Neuronal stem cell (in vitro differentiated cells): ENCODE results near the gene CENPP.
A peak's percentile ranks its signal among the peaks of the same experiment; 100 is the strongest.
"Not testable (repeated sequence)": the region's sequence is repeated elsewhere in the genome, so short reads cannot be mapped to it uniquely, and the experiment has no call there.

Source experiments
- DNase-seq: peaks from one replicate; pipeline ENCODE4 v3.0.0-alpha.2; 2013; ENCODE audit warnings: low spot score
- H2AFZ ChIP-seq: one replicate; pipeline ENCODE4 v1.6.1; 2013; ENCODE audit warnings: mild to moderate bottlenecking, low read length, inconsistent platforms
- H2AK5ac ChIP-seq: 2 replicates; pipeline ENCODE4 v1.6.1; 2013; ENCODE audit warnings: low read depth, mild to moderate bottlenecking, inconsistent platforms, low read length, moderate library complexity, mixed read lengths
- H2BK120ac ChIP-seq: 2 replicates; pipeline ENCODE4 v1.6.1; 2013; ENCODE audit warnings: low read depth, mild to moderate bottlenecking, inconsistent platforms, low read length, moderate library complexity, mixed read lengths
- H2BK12ac ChIP-seq: one replicate; pipeline ENCODE4 v1.6.1; 2013; ENCODE audit warnings: low read length, inconsistent platforms
- H2BK15ac ChIP-seq: 2 replicates; pipeline ENCODE4 v1.6.1; 2013; ENCODE audit warnings: mild to moderate bottlenecking, low read length, inconsistent platforms, mixed read lengths
- H2BK5ac ChIP-seq: one replicate; pipeline ENCODE4 v1.6.1; 2013; ENCODE audit warnings: inconsistent platforms, mild to moderate bottlenecking, low read length, moderate library complexity
- H3K14ac ChIP-seq: one replicate; pipeline ENCODE4 v1.6.1; 2013; ENCODE audit warnings: low read length, inconsistent platforms
- H3K18ac ChIP-seq: 2 replicates; pipeline ENCODE4 v1.6.1; 2013; ENCODE audit warnings: low read length, inconsistent platforms
- H3K23ac ChIP-seq: 2 replicates; pipeline ENCODE4 v1.6.1; 2013; ENCODE audit warnings: low read depth, mild to moderate bottlenecking, mixed read lengths, low read length, inconsistent platforms; ENCODE audit not compliant: poor library complexity
- H3K27ac ChIP-seq: replicated peaks from 3 replicates; pipeline ENCODE4 v1.5.1; 2013; ENCODE audit warnings: low read length, inconsistent platforms
- H3K27me3 ChIP-seq, 3 experiments: 2 replicates each; pipeline ENCODE4 v1.6.1; 2013; ENCODE audit warnings: low read length in 3 of 3, mild to moderate bottlenecking in 2 of 3, inconsistent platforms in 1 of 3, low read depth in 1 of 3, mixed read lengths in 1 of 3, moderate library complexity in 1 of 3; ENCODE audit not compliant: control insufficient read depth in 3 of 3, insufficient read depth in 3 of 3
- H3K36me3 ChIP-seq, 2 donors: replicated peaks in 1 of 2; 2 replicates each; pipeline ENCODE4 v1.6.1; 2013; ENCODE audit warnings: low read length in 2 of 2; ENCODE audit not compliant: control insufficient read depth in 2 of 2, insufficient read depth in 2 of 2
- H3K4ac ChIP-seq: 2 replicates; pipeline ENCODE4 v1.6.1; 2013; ENCODE audit warnings: inconsistent platforms, mild to moderate bottlenecking, low read length, moderate library complexity
- H3K4me1 ChIP-seq, 2 donors: 1 replicate in 1 of 2; 2 replicates in 1 of 2; pipeline ENCODE4 v1.6.1; 2013; ENCODE audit warnings: low read length in 2 of 2, low read depth in 1 of 2; ENCODE audit not compliant: control insufficient read depth in 2 of 2, insufficient read depth in 1 of 2
- H3K4me2 ChIP-seq: one replicate; pipeline ENCODE4 v1.6.1; 2013; ENCODE audit warnings: mild to moderate bottlenecking, low read length, inconsistent platforms; ENCODE audit not compliant: insufficient read depth, poor library complexity, severe bottlenecking
- H3K4me3 ChIP-seq, 2 donors: 2 replicates each; pipeline ENCODE4 v1.5.1; 2013; ENCODE audit warnings: low read length in 2 of 2, mild to moderate bottlenecking in 2 of 2, inconsistent platforms in 1 of 2, moderate library complexity in 1 of 2
- H3K79me1 ChIP-seq: one replicate; pipeline ENCODE4 v1.6.1; 2013; ENCODE audit warnings: low read depth, mild to moderate bottlenecking, inconsistent platforms, low read length, moderate library complexity
- H3K9ac ChIP-seq: one replicate; pipeline ENCODE4 v1.6.1; 2013; ENCODE audit warnings: mild to moderate bottlenecking, low read depth, low read length, inconsistent platforms; ENCODE audit not compliant: poor library complexity
- H3K9me3 ChIP-seq, 2 donors: replicated peaks in 1 of 2; 2 replicates each; pipeline versions ENCODE3 to v1.6.1; 2013; ENCODE audit warnings: low read length in 2 of 2, mild to moderate bottlenecking in 2 of 2, inconsistent platforms in 1 of 2, low read depth in 1 of 2, mixed read lengths in 1 of 2, moderate library complexity in 1 of 2; ENCODE audit not compliant: control insufficient read depth in 2 of 2, insufficient read depth in 1 of 2
- H4K8ac ChIP-seq: one replicate; pipeline ENCODE4 v1.6.1; 2013; ENCODE audit warnings: low read depth, mild to moderate bottlenecking, inconsistent platforms, low read length, moderate library complexity
- H4K91ac ChIP-seq: one replicate; pipeline ENCODE4 v1.6.1; 2013; ENCODE audit warnings: low read length, low read depth, mild to moderate bottlenecking, inconsistent platforms; ENCODE audit not compliant: poor library complexity
- WGBS, 2 donors: extraction: QIAGEN DNeasy Blood & Tissue Kit; methylation state at CpG; one replicate each; pipeline ENCODE4 v1.1.7; 2013; ENCODE audit warnings: missing lambda C conversion rate in 2 of 2, mixed read lengths in 1 of 2; ENCODE audit not compliant: insufficient read length in 2 of 2, insufficient replicate concordance in 1 of 2; ENCODE audit errors: extremely low coverage in 2 of 2; 5-methylcytosine and 5-hydroxymethylcytosine counted together

CENPP gene

GRCh38 chr9:92595075-92595474 lies 269.3 kb downstream of the CENPP start:
- not testable (repeated sequence) for H2BK120ac ChIP-seq, H4K8ac ChIP-seq, H2BK5ac ChIP-seq, H3K27me3 ChIP-seq, H3K23ac ChIP-seq, H3K4me3 ChIP-seq, H2BK12ac ChIP-seq, H3K14ac ChIP-seq, DNase-seq, H3K4me1 ChIP-seq, H3K27ac ChIP-seq, H2AFZ ChIP-seq, H3K79me1 ChIP-seq, H2BK15ac ChIP-seq, H4K91ac ChIP-seq, H2AK5ac ChIP-seq, H3K4me2 ChIP-seq, H3K4ac ChIP-seq, H3K36me3 ChIP-seq, H3K9ac ChIP-seq, H3K9me3 ChIP-seq, H3K18ac ChIP-seq
- WGBS, 2 donors: no CpG with 5 or more reads among the region's 1 CpG

- Histone ChIP-seq H2BK15ac (no peak overlapping the region), H4K91ac (no peak overlapping the region), H3K14ac (no peak overlapping the region), H3K27ac (no peak overlapping the region), H3K36me3 (no peaks in the 10 kb centered on the region), H3K18ac (no peak overlapping the region), H2BK120ac (no peak overlapping the region), H3K23ac (no peak overlapping the region), H3K4me2 (no peak overlapping the region), H3K27me3 (no peaks in the 10 kb centered on the region), H3K79me1 (no peaks in the 10 kb centered on the region), H3K9ac (no peak overlapping the region), H3K4ac (no peak overlapping the region), H4K8ac (no peak overlapping the region), H3K9me3 (no peaks in the 10 kb centered on the region), H3K4me1 (no peaks in the 10 kb centered on the region), H2AK5ac (no peak overlapping the region), H3K4me3 (no peak overlapping the region), H2AFZ (no peak overlapping the region), H2BK5ac (no peak overlapping the region), H2BK12ac (no peak overlapping the region)
- WGBS, 2 donors: no CpG with 5 or more reads among the region's 1 CpG
- DNase-seq: no peak
Observed at GRCh38 chr9:92595930-92596329, 270.2 kb downstream of the CENPP start.

GRCh38 chr9:92598382-92598781 lies 272.6 kb downstream of the CENPP start:
- Histone ChIP-seq H3K14ac (no peak overlapping the region), H3K4ac (no peak overlapping the region)
- WGBS, 2 donors: no CpG with 5 or more reads among the region's 2 CpGs

GRCh38 chr9:92599938-92600461 lies 274.2 kb downstream of the CENPP start:
- H3K9ac ChIP-seq: no peak overlapping the region
- no peak overlapping the region for H3K4me2 ChIP-seq
- no peak overlapping the region for H3K4ac ChIP-seq
- no peak overlapping the region for H4K8ac ChIP-seq
- H3K4me1 ChIP-seq: no peaks in the 10 kb centered on the region
- H2BK5ac ChIP-seq: no peak overlapping the region
- H3K27me3 ChIP-seq: no peaks in the 10 kb centered on the region
- no CpG with 5 or more reads among the region's 4 CpGs for WGBS, 2 donors
- H3K27ac ChIP-seq: no peak overlapping the region
- H3K4me3 ChIP-seq: no peak overlapping the region
- no peak overlapping the region for H3K18ac ChIP-seq
- no peak overlapping the region for H2BK120ac ChIP-seq
- H3K36me3 ChIP-seq: no peaks in the 10 kb centered on the region
- peaks cover 0 to 2% of the 10 kb centered on the region in 2 donors for H3K9me3 ChIP-seq
- no peak overlapping the region for H2AK5ac ChIP-seq
- no peak overlapping the region for H3K23ac ChIP-seq
- no peak overlapping the region for H2AFZ ChIP-seq
- H2BK12ac ChIP-seq: no peak overlapping the region
- H4K91ac ChIP-seq: no peak overlapping the region
- no peak for DNase-seq
- H2BK15ac ChIP-seq: no peak overlapping the region
- H3K14ac ChIP-seq: no peak overlapping the region
- H3K79me1 ChIP-seq: no peaks in the 10 kb centered on the region

More at GRCh38 chr9:92598382-92598781, 272.6 kb downstream of the CENPP start:
- no peak overlapping the region for H3K9ac ChIP-seq
- H2BK12ac ChIP-seq: no peak overlapping the region
- H3K36me3 ChIP-seq: no peaks in the 10 kb centered on the region
- no peak overlapping the region for H4K8ac ChIP-seq
- no peak overlapping the region for H3K23ac ChIP-seq
- no peak overlapping the region for H3K27ac ChIP-seq
- H2AK5ac ChIP-seq: no peak overlapping the region
- H3K27me3 ChIP-seq: no peaks in the 10 kb centered on the region
- no peak overlapping the region for H2BK15ac ChIP-seq
- H2BK5ac ChIP-seq: no peak overlapping the region
- no peak overlapping the region for H4K91ac ChIP-seq
- no peak overlapping the region for H3K18ac ChIP-seq
- no peaks in the 10 kb centered on the region for H3K9me3 ChIP-seq
- H3K79me1 ChIP-seq: no peaks in the 10 kb centered on the region
- DNase-seq: no peak
- H3K4me3 ChIP-seq: no peak overlapping the region
- H3K4me2 ChIP-seq: no peak overlapping the region
- no peak overlapping the region for H2BK120ac ChIP-seq
- H2AFZ ChIP-seq: peak overlapping the region; percentile 17
- H3K4me1 ChIP-seq: no peaks in the 10 kb centered on the region
